GM12878 (cell line): ENCODE results near the gene OR2Z1. TPM values are rescaled to one million over a fixed set of nuclear protein-coding genes. Genes with fewer than 3 reads are reported as not detected.

Experiments
- ATAC-seq: fragments of 200-7000 bp; cut with Tn5 transposase; 3 replicates; pipeline ENCODE4 v1.9.1; 2020; ENCODE audit warnings: mild to moderate bottlenecking, moderate library complexity
- BruUV-seq: library from RNA; stranded (reverse); fragments of 400-500 nt; replicated peaks from 2 replicates; lab custom pipeline; 2021; lab: Mats Ljungman, UMichigan
- CTCF ChIA-PET: fragments of 300-600 bp; sonication (Branson Sonifier 250); formaldehyde crosslinking; extraction: SDS; loops from one replicate; lab custom pipeline; 2021; ENCODE audit warnings: inconsistent platforms; lab: Yijun Ruan, JAX
- POLR2A ChIA-PET: fragments of 350-600 bp; formaldehyde crosslinking; extraction: SDS; loops from one replicate; lab custom pipeline; 2021; ENCODE audit warnings: inconsistent platforms; lab: Charles Lee
- RAD21 ChIA-PET: fragments of 300-600 bp; sonication (Branson Sonifier 250); formaldehyde crosslinking; loops from one replicate; lab custom pipeline; 2023; ENCODE audit warnings: antibody characterized with exemption; ENCODE audit not compliant: unreplicated experiment; lab: Charles Lee
- SMC1A ChIA-PET: fragments of 300-600 bp; sonication (Branson Sonifier 250); formaldehyde crosslinking; loops from one replicate; lab custom pipeline; 2023; ENCODE audit not compliant: unreplicated experiment, uncharacterized antibody; lab: Charles Lee
- DNase-seq: peaks from one replicate; pipeline ENCODE4 v3.0.0-alpha.2; 2011; ENCODE audit warnings: low read depth, low spot score
- FAIRE-seq: peaks from 3 replicates; lab custom pipeline; 2011; peaks lifted over from hg19 to GRCh38; lab: Jason Lieb, UNC
- H2AFZ ChIP-seq: 2 replicates; pipeline ENCODE4 v1.6.0; 2011; ENCODE audit warnings: low read depth, low read length, control low read depth; ENCODE audit not compliant: control insufficient read depth
- H3K27ac ChIP-seq: 2 replicates; pipeline ENCODE4 v1.5.1; 2011; ENCODE audit warnings: control low read depth; ENCODE audit not compliant: control insufficient read depth, insufficient read depth
- H3K27me3 ChIP-seq, 2 experiments: replicated peaks in 1 of 2; 2 replicates each; pipeline versions ENCODE4 v1.6.0 to v1.6.1; 2011; ENCODE audit warnings: low read length in 1 of 2; ENCODE audit not compliant: control insufficient read depth in 2 of 2, insufficient read depth in 2 of 2
- H3K36me3 ChIP-seq, 2 experiments: 2 replicates each; pipeline ENCODE4 v1.5.1; 2011; ENCODE audit warnings: low read length in 1 of 2; ENCODE audit not compliant: control insufficient read depth in 2 of 2, insufficient read depth in 2 of 2
- H3K4me1 ChIP-seq: 2 replicates; pipeline ENCODE4 v1.6.1; 2011; ENCODE audit warnings: mild to moderate bottlenecking, low read length, moderate library complexity, mixed read lengths; ENCODE audit not compliant: control insufficient read depth, insufficient read depth
- H3K4me2 ChIP-seq: 2 replicates; pipeline ENCODE4 v1.6.0; 2011; ENCODE audit warnings: control low read depth; ENCODE audit not compliant: control insufficient read depth, insufficient read depth
- H3K4me3 ChIP-seq: fragments of 200-600 bp; sonication (generic); 2 replicates; pipeline ENCODE4 v1.5.1; 2016
- H3K79me2 ChIP-seq: 2 replicates; pipeline ENCODE4 v1.6.0; 2011; ENCODE audit warnings: low read length; ENCODE audit not compliant: control insufficient read depth, insufficient read depth
- H3K9ac ChIP-seq: 2 replicates; pipeline ENCODE4 v1.8.0; 2011; ENCODE audit warnings: low read length, control low read depth, mixed read lengths; ENCODE audit not compliant: control insufficient read depth, insufficient read depth
- H3K9me3 ChIP-seq: replicated peaks from 3 replicates; pipeline ENCODE4 v1.5.1; 2011; ENCODE audit warnings: mild to moderate bottlenecking, low read length; ENCODE audit not compliant: control insufficient read depth, insufficient read depth
- H4K20me1 ChIP-seq: 2 replicates; pipeline ENCODE4 v1.6.0; 2011; ENCODE audit not compliant: control insufficient read depth, insufficient read depth
- ASH2L ChIP-seq: fragments of 300-600, 200-600 bp; sonication (generic); IDR thresholded peaks from 2 replicates; pipeline ENCODE4 v1.6.1; 2017; ENCODE audit warnings: low read depth, mild to moderate bottlenecking, borderline replicate concordance
- BMI1 ChIP-seq: fragments of 450-650 bp; IDR thresholded peaks from 2 replicates; pipeline ENCODE4 v1.6.1; 2016; ENCODE audit warnings: mild to moderate bottlenecking, moderate library complexity, borderline replicate concordance
- CHD1 ChIP-seq: IDR thresholded peaks from 2 replicates; pipeline ENCODE4 v1.6.1; 2012; ENCODE audit warnings: low read depth, low read length, improper control_type of control experiment
- CTCF ChIP-seq, 3 experiments: IDR thresholded peaks in 2 of 3; conservative IDR thresholded peaks in 1 of 3; 2 replicates each; pipeline ENCODE4 v1.5.1; 2011; ENCODE audit warnings: low read depth in 3 of 3, low read length in 3 of 3, mild to moderate bottlenecking in 3 of 3, control low read depth in 2 of 3, moderate library complexity in 2 of 3, inconsistent platforms in 1 of 3, mixed read lengths in 1 of 3; ENCODE audit not compliant: control insufficient read depth in 2 of 3, insufficient read depth in 1 of 3; ENCODE audit errors: extremely low read depth in 1 of 3
- EED ChIP-seq: sonication (generic); IDR thresholded peaks from 2 replicates; pipeline ENCODE4 v1.6.1; 2016; ENCODE audit warnings: antibody characterized with exemption, low read depth
- GABPA ChIP-seq: IDR thresholded peaks from 2 replicates; pipeline ENCODE4 v1.6.1; 2014; ENCODE audit warnings: antibody characterized with exemption, low read depth, mild to moderate bottlenecking, inconsistent platforms
- HDAC2 ChIP-seq: fragments of 200-600 bp; sonication (generic); IDR thresholded peaks from 2 replicates; pipeline ENCODE4 v1.6.1; 2017
- NFYB ChIP-seq: IDR thresholded peaks from 2 replicates; pipeline ENCODE4 v1.6.1; 2011; ENCODE audit warnings: low read depth, mild to moderate bottlenecking, low read length, improper control_type of control experiment, moderate library complexity; ENCODE audit not compliant: insufficient read depth
- NR2C2 ChIP-seq: IDR thresholded peaks from 2 replicates; pipeline ENCODE4 v1.6.1; 2011; ENCODE audit warnings: borderline replicate concordance, low read depth; ENCODE audit not compliant: control insufficient read depth, insufficient read length
- PAX8 ChIP-seq: fragments of 450-650 bp; IDR thresholded peaks from 2 replicates; pipeline ENCODE4 v1.6.1; 2017; ENCODE audit warnings: mild to moderate bottlenecking, moderate library complexity
- RAD21 ChIP-seq: IDR thresholded peaks from 2 replicates; pipeline ENCODE4 v1.6.1; 2011; ENCODE audit warnings: mild to moderate bottlenecking, low read depth, low read length, moderate library complexity; ENCODE audit not compliant: insufficient read depth
- REST ChIP-seq: IDR thresholded peaks from 2 replicates; pipeline ENCODE4 v1.6.1; 2012; ENCODE audit warnings: mild to moderate bottlenecking, low read depth, low read length
- SPI1 ChIP-seq: IDR thresholded peaks from 2 replicates; pipeline ENCODE4 v1.6.1; 2011; ENCODE audit warnings: low read depth, mild to moderate bottlenecking, low read length, moderate library complexity, borderline replicate concordance; ENCODE audit not compliant: insufficient read depth
- TARDBP ChIP-seq: IDR thresholded peaks from 2 replicates; pipeline ENCODE4 v1.6.1; 2016; ENCODE audit warnings: borderline replicate concordance
- TBL1XR1 ChIP-seq: IDR thresholded peaks from 2 replicates; pipeline ENCODE4 v1.6.1; 2012; ENCODE audit warnings: low read depth, low read length, improper control_type of control experiment
- TCF3 ChIP-seq: IDR thresholded peaks from 2 replicates; pipeline ENCODE4 v1.6.1; 2012; ENCODE audit warnings: low read depth, mild to moderate bottlenecking, low read length, borderline replicate concordance; ENCODE audit not compliant: insufficient read depth
- ZNF274 ChIP-seq: IDR thresholded peaks from one replicate; pipeline ENCODE4 v1.8.0; 2011; ENCODE audit not compliant: insufficient read length, insufficient read depth
- WGBS: methylation state at CpG from one replicate; pipeline ENCODE4 v1.1.6; 2016; ENCODE audit warnings: low lambda C conversion rate; ENCODE audit not compliant: insufficient replicate concordance, insufficient coverage; ENCODE audit errors: missing lambda C conversion rate; 5-methylcytosine and 5-hydroxymethylcytosine counted together
- in situ Hi-C: fragments of 300-500 bp; cut with MboI; formaldehyde crosslinking; loops from 9 replicates; pipeline ENCODE4 v1.14.3; 2018; ENCODE audit warnings: mixed read lengths
- intact Hi-C: fragments of 100-400 bp; cut with micrococcal nuclease; formaldehyde crosslinking; loops from one replicate; pipeline ENCODE4 v1.14.2; 2022; ENCODE audit not compliant: unreplicated experiment
- polyA plus RNA-seq, 11 experiments: library from polyadenylated mRNA; depleted of rRNA in 4 of 11; unstranded in 6 of 11; stranded (reverse) in 5 of 11; fragments of >200 nt; fragmentation: Nextera tagmentation in 4 of 11; fragmentation: Illumina TruSeq in 1 of 11; extraction: Ambion mirVana in 4 of 11; extraction: Trizol in 1 of 11; gene quantifications; 1 replicate in 1 of 11; 2 replicates in 10 of 11; pipeline versions ENCODE4 v1.2.1 to v1.2.3, GENCODE V29; 2011 to 2016; ENCODE audit warnings: inconsistent platforms in 2 of 11, missing spikeins in 2 of 11, low read depth in 1 of 11
- total RNA-seq, 4 experiments: library from RNA; depleted of rRNA in 3 of 4; stranded (reverse); fragments of >200 nt in 3 of 4; fragmentation: Illumina TruSeq in 1 of 4; extraction: Trizol in 1 of 4; gene quantifications; 2 replicates each; pipeline versions ENCODE4 v1.2.1 to v1.2.3, GENCODE V29; 2013 to 2021

OR2Z1 gene
- total and polyA plus RNA-seq, 10 of the 15 experiments (the other 5 are each of a cell fraction or from before 2014, with no cell fraction given) = not detected

- TF ChIP-seq ZNF274 (no peak), NFYB (no peak), GABPA (no peak), TBL1XR1 (no peak)
- TF ChIP-seq, all 136 proteins: peak for 0
These were observed 19.1 kb upstream of the OR2Z1 start (continued) for GRCh38 chr19:8702350-8702749.

GRCh38 chr19:8703223-8703622 lies 18.2 kb upstream of the OR2Z1 start:
- Histone ChIP-seq H2AFZ (no peak overlapping the region), H3K27ac (no peak overlapping the region), H3K4me1 (no peaks in the 10 kb centered on the region), H4K20me1 (no peaks in the 10 kb centered on the region), H3K9ac (no peak overlapping the region), H3K9me3 (no peaks in the 10 kb centered on the region), H3K27me3 (no peaks in the 10 kb centered on the region), H3K79me2 (no peaks in the 10 kb centered on the region), H3K36me3 (no peaks in the 10 kb centered on the region), H3K4me2 (no peak overlapping the region), H3K4me3 (no peak overlapping the region)
- intact Hi-C loops (no loop called here), in situ Hi-C loops (no loop called here)
- TF ChIP-seq HDAC2 = no peak
- no peak for TF ChIP-seq RAD21
- no peak for TF ChIP-seq NR2C2
- TF ChIP-seq ASH2L = no peak
- TF ChIP-seq TARDBP = no peak
- TF ChIP-seq TCF3 = no peak
- TF ChIP-seq BMI1 = no peak
- TF ChIP-seq CHD1 = no peak
- no peak for TF ChIP-seq SPI1
- TF ChIP-seq CTCF (IDR thresholded peaks at IDR 0.05 in 2 of 3, conservative IDR thresholded peaks at IDR 0.05 in 1 of 3; ENCODE audit: control insufficient read depth in 2 of 3, extremely low read depth in 1 of 3, insufficient read depth in 1 of 3, low read depth in 3 of 3, low read length in 3 of 3) = no peak
- TF ChIP-seq PAX8 = no peak
- no peak for TF ChIP-seq EED
- TF ChIP-seq REST = no peak
- ChIA-PET SMC1A (no interaction called here), RAD21 (no interaction called here), CTCF (no interaction called here), POLR2A (no interaction called here)
- 5% methylated on average over 7 of the region's 7 CpGs for WGBS
- no peak for DNase-seq
- no TSS peak for BruUV-seq
- no peak for FAIRE-seq
- no peak for ATAC-seq
